Liver (tissue), 9 donors: ENCODE results near the gene SYNPR. TPM values are rescaled to one million over a fixed set of nuclear protein-coding genes. Genes with fewer than 3 reads are reported as not detected.

Source experiments
- DNase-seq: peaks from one replicate; pipeline ENCODE4 v3.0.0-alpha.2; 2017; ENCODE audit warnings: low spot score
- H3K27ac ChIP-seq, 2 donors: one replicate each; pipeline ENCODE4 v1.7.0; 2013; ENCODE audit warnings: inconsistent platforms in 2 of 2, low read length in 2 of 2, control low read depth in 1 of 2, low read depth in 1 of 2, mild to moderate bottlenecking in 1 of 2
- H3K27me3 ChIP-seq, 4 donors: one replicate each; pipeline versions ENCODE4 v1.6.1 to v1.7.0; 2013; ENCODE audit warnings: low read length in 3 of 4, inconsistent platforms in 1 of 4, mild to moderate bottlenecking in 1 of 4, moderate library complexity in 1 of 4; ENCODE audit not compliant: control insufficient read depth in 4 of 4, insufficient read depth in 4 of 4
- H3K36me3 ChIP-seq, 4 donors: one replicate each; pipeline versions ENCODE4 v1.6.1 to v1.7.0; 2013; ENCODE audit warnings: low read length in 3 of 4, mild to moderate bottlenecking in 3 of 4, low read depth in 1 of 4, moderate library complexity in 1 of 4; ENCODE audit not compliant: control insufficient read depth in 4 of 4, insufficient read depth in 3 of 4
- H3K4me1 ChIP-seq, 4 donors: one replicate each; pipeline versions ENCODE4 v1.6.1 to v1.7.0; 2013; ENCODE audit warnings: low read length in 3 of 4, mild to moderate bottlenecking in 3 of 4, moderate library complexity in 1 of 4; ENCODE audit not compliant: control insufficient read depth in 4 of 4, insufficient read depth in 4 of 4
- H3K4me3 ChIP-seq, 3 donors: one replicate each; pipeline versions ENCODE4 v1.6.1 to v1.7.0; 2013; ENCODE audit warnings: low read length in 3 of 3, control low read depth in 1 of 3, low read depth in 1 of 3, mild to moderate bottlenecking in 1 of 3
- H3K9ac ChIP-seq, 2 donors: one replicate each; pipeline ENCODE4 v1.7.0; 2013; ENCODE audit warnings: low read length in 2 of 2, mild to moderate bottlenecking in 2 of 2, moderate library complexity in 2 of 2, control low read depth in 1 of 2, low read depth in 1 of 2
- H3K9me3 ChIP-seq, 4 donors: one replicate each; pipeline versions ENCODE4 v1.6.1 to v1.7.0; 2013; ENCODE audit warnings: low read length in 3 of 4; ENCODE audit not compliant: control insufficient read depth in 4 of 4
- ATF3 ChIP-seq: IDR thresholded peaks from 2 replicates; pipeline ENCODE4 v1.6.1; 2016; ENCODE audit warnings: antibody characterized with exemption
- CTCF ChIP-seq: fragments of 150-350 bp; IDR thresholded peaks from 2 replicates; pipeline ENCODE4 v1.5.1; 2017; ENCODE audit warnings: improper control_type of control experiment, low read depth, low read length; ENCODE audit not compliant: missing input control
- EGR1 ChIP-seq, 2 donors: IDR thresholded peaks; 2 replicates each; pipeline ENCODE4 v1.6.1; 2016 to 2018; ENCODE audit warnings: antibody characterized with exemption in 2 of 2, low read depth in 2 of 2
- FOXA1 ChIP-seq: IDR thresholded peaks from 2 replicates; pipeline ENCODE4 v1.6.1; 2016; ENCODE audit warnings: antibody characterized with exemption
- FOXA2 ChIP-seq: IDR thresholded peaks from 2 replicates; pipeline ENCODE4 v1.6.1; 2016; ENCODE audit warnings: antibody characterized with exemption
- GABPA ChIP-seq, 2 donors: IDR thresholded peaks in 1 of 2; conservative IDR thresholded peaks in 1 of 2; 2 replicates each; pipeline ENCODE4 v1.6.1; 2016; ENCODE audit warnings: antibody characterized with exemption in 2 of 2, mild to moderate bottlenecking in 1 of 2, moderate library complexity in 1 of 2
- HNF4A ChIP-seq, 2 donors: conservative IDR thresholded peaks; 2 replicates each; pipeline ENCODE4 v1.6.1; 2016; ENCODE audit warnings: antibody characterized with exemption in 2 of 2, mild to moderate bottlenecking in 2 of 2
- HNF4G ChIP-seq: IDR thresholded peaks from 2 replicates; pipeline ENCODE4 v1.6.1; 2016; ENCODE audit warnings: antibody characterized with exemption
- JUND ChIP-seq, 2 donors: IDR thresholded peaks; 2 replicates each; pipeline ENCODE4 v1.6.1; 2016; ENCODE audit warnings: antibody characterized with exemption in 2 of 2
- MAX ChIP-seq: IDR thresholded peaks from 2 replicates; pipeline ENCODE4 v1.6.1; 2016; ENCODE audit warnings: antibody characterized with exemption
- NR2F2 ChIP-seq: IDR thresholded peaks from 2 replicates; pipeline ENCODE4 v1.6.1; 2016; ENCODE audit warnings: antibody characterized with exemption
- RAD21 ChIP-seq, 2 donors: IDR thresholded peaks; 2 replicates each; pipeline ENCODE4 v1.6.1; 2016; ENCODE audit warnings: antibody characterized with exemption in 2 of 2, mild to moderate bottlenecking in 2 of 2
- REST ChIP-seq: IDR thresholded peaks from 2 replicates; pipeline ENCODE4 v1.6.1; 2016; ENCODE audit warnings: antibody characterized with exemption, mild to moderate bottlenecking
- RXRA ChIP-seq, 2 donors: IDR thresholded peaks; 2 replicates each; pipeline ENCODE4 v1.6.1; 2017 to 2018; ENCODE audit warnings: antibody characterized with exemption in 2 of 2, mild to moderate bottlenecking in 1 of 2
- SP1 ChIP-seq: IDR thresholded peaks from 2 replicates; pipeline ENCODE4 v1.6.1; 2018; ENCODE audit warnings: antibody characterized with exemption, mild to moderate bottlenecking
- TAF1 ChIP-seq: conservative IDR thresholded peaks from 2 replicates; pipeline ENCODE4 v1.6.1; 2016; ENCODE audit warnings: antibody characterized with exemption, mild to moderate bottlenecking
- YY1 ChIP-seq: IDR thresholded peaks from 2 replicates; pipeline ENCODE4 v1.6.1; 2016; ENCODE audit warnings: antibody characterized with exemption, mild to moderate bottlenecking
- ZBTB33 ChIP-seq: IDR thresholded peaks from 2 replicates; pipeline ENCODE4 v1.6.1; 2016; ENCODE audit warnings: antibody characterized with exemption
- WGBS: extraction: QIAGEN DNeasy Blood & Tissue Kit; methylation state at CpG from one replicate; pipeline ENCODE4 v1.1.7; 2013; 5-methylcytosine and 5-hydroxymethylcytosine counted together
- polyA plus RNA-seq, 2 donors: library from polyadenylated mRNA; stranded (reverse) in 1 of 2; unstranded in 1 of 2; fragments of 200-250 nt in 1 of 2; fragments of >200 nt in 1 of 2; fragmentation: Nextera tagmentation in 1 of 2; extraction: Ambion mirVana in 1 of 2; gene quantifications; one replicate each; pipeline versions ENCODE4 v1.2.1 to v1.2.3, GENCODE V29; 2013 to 2015
- total RNA-seq, 2 donors: library from RNA; depleted of rRNA; stranded (reverse); fragments of >200 nt; gene quantifications; one replicate each; pipeline ENCODE4 v1.2.3, GENCODE V29; 2014
- donor health status: healthy.
- donor health status: healthy.
- donor health status: healthy.
- donor health status: healthy.
- donor health status: healthy.

Gene SYNPR
- total and polyA plus RNA-seq, 4 donors: not detected

- 82% methylated on average over 4 of the region's 4 CpGs for WGBS
- no peaks in the 10 kb centered on the region for H3K36me3 ChIP-seq
- no peaks in the 10 kb centered on the region for H3K9me3 ChIP-seq
- no peak overlapping the region for H3K9ac ChIP-seq
- TF ChIP-seq FOXA1 (no peak), TAF1 (no peak), EGR1 (IDR thresholded peaks at IDR 0.05; ENCODE audit: low read depth in 2 of 2) (no peak), HNF4G (no peak), CTCF (no peak), HNF4A (conservative IDR thresholded peaks at IDR 0.05) (no peak), GABPA (IDR thresholded peaks at IDR 0.05 in 1 of 2, conservative IDR thresholded peaks at IDR 0.05 in 1 of 2) (no peak), FOXA2 (no peak), NR2F2 (no peak), ZBTB33 (no peak), ATF3 (no peak), SP1 (no peak), RXRA (IDR thresholded peaks at IDR 0.05) (no peak), MAX (no peak)
- H3K4me1 ChIP-seq: no peaks in the 10 kb centered on the region
- no peak overlapping the region for H3K4me3 ChIP-seq
- H3K27ac ChIP-seq: no peak overlapping the region
- no peak for DNase-seq
- H3K27me3 ChIP-seq: no peaks in the 10 kb centered on the region
These were observed 377.4 kb downstream of the SYNPR start for GRCh38 chr3:63655519-63655918.

GRCh38 chr3:63656786-63657185, 378.7 kb downstream of the SYNPR start:
- Histone ChIP-seq H3K4me1 (no peaks in the 10 kb centered on the region), H3K9me3 (no peaks in the 10 kb centered on the region), H3K27ac (no peak overlapping the region), H3K36me3 (no peaks in the 10 kb centered on the region), H3K9ac (no peak overlapping the region), H3K4me3 (no peak overlapping the region), H3K27me3 (no peaks in the 10 kb centered on the region)
- no peak for DNase-seq
- TF ChIP-seq TAF1: no peak
- no peak for TF ChIP-seq RXRA (IDR thresholded peaks at IDR 0.05)
- TF ChIP-seq ATF3: no peak
- TF ChIP-seq RAD21 (IDR thresholded peaks at IDR 0.05): no peak
- no peak for TF ChIP-seq FOXA2
- 90% methylated on average over 6 of the region's 6 CpGs for WGBS

- H3K4me1 ChIP-seq: no peaks in the 10 kb centered on the region
- H3K36me3 ChIP-seq: no peaks in the 10 kb centered on the region
- H3K27me3 ChIP-seq: peaks cover 0 to 5% (median 1%) of the 10 kb centered on the region in 4 donors
- DNase-seq: no peak
- no peak for TF ChIP-seq NR2F2
- TF ChIP-seq REST: no peak
- no peak for TF ChIP-seq FOXA1
- TF ChIP-seq FOXA2: no peak
- no peak for TF ChIP-seq TAF1
- TF ChIP-seq YY1: no peak
- TF ChIP-seq RXRA (IDR thresholded peaks at IDR 0.05): no peak
- TF ChIP-seq EGR1 (IDR thresholded peaks at IDR 0.05; ENCODE audit: low read depth in 2 of 2): no peak
- no peak for TF ChIP-seq JUND (IDR thresholded peaks at IDR 0.05)
- no peak for TF ChIP-seq CTCF
- H3K9me3 ChIP-seq: no peaks in the 10 kb centered on the region
- WGBS: 84% methylated on average over 1 of the region's 1 CpG
- no peak overlapping the region for H3K4me3 ChIP-seq
- no peak overlapping the region for H3K27ac ChIP-seq
- no peak overlapping the region for H3K9ac ChIP-seq
These were observed 383.1 kb downstream of the SYNPR start for GRCh38 chr3:63661242-63661641.
